ENCODE data around the gene CD93.

- TF ChIP-seq CTCF (conservative IDR thresholded peaks at IDR 0.05 in 1 of 2, IDR thresholded peaks at IDR 0.05 in 1 of 2; ENCODE audit: low read depth in 1 of 2, low read length in 2 of 2) (no peak), EZH2 (IDR thresholded peaks at IDR 0.05; ENCODE audit: low read length, missing control alignments) (no peak)
Observed at GRCh38 chr20:23099791-23100719, 13.9 kb upstream of the CD93 start.
